ENCODE data around the gene HSD17B3. TPM values are rescaled to one million over a fixed set of nuclear protein-coding genes. Genes with fewer than 3 reads are reported as not detected.

HSD17B3 gene
- total and polyA plus RNA-seq, 10 of the 15 experiments (the other 5 are each of a cell fraction or from before 2014, with no cell fraction given) = not detected

- H4K20me1 ChIP-seq (ENCODE audit: control insufficient read depth, insufficient read depth) = no peaks in the 10 kb centered on the region
- in situ Hi-C loops (cut with MboI) (no loop called here), intact Hi-C loops (cut with micrococcal nuclease; ENCODE audit: unreplicated experiment) (no loop called here)
- DNase-seq (ENCODE audit: low read depth, low spot score) = no peak
- ChIA-PET CTCF (interaction anchor here (1.6 kb wide), 1 partner anchor 124 kb away, joined by 4 read pairs; no protein-coding TSS in a partner anchor), SMC1A (ENCODE audit: uncharacterized antibody, unreplicated experiment) (no interaction called here), RAD21 (ENCODE audit: unreplicated experiment) (no interaction called here), POLR2A (no interaction called here)
- BruUV-seq (replicated peaks) = no TSS peak
- 11% methylated on average over 5 of the region's 5 CpGs for WGBS (ENCODE audit: insufficient coverage, insufficient replicate concordance, low lambda C conversion rate, missing lambda C conversion rate)
- no peak for FAIRE-seq
- no peak overlapping the region for H3K4me3 ChIP-seq
- H2AFZ ChIP-seq (ENCODE audit: control insufficient read depth, low read depth, low read length) = no peak overlapping the region
- H3K27me3 ChIP-seq (replicated peaks in 1 of 2; ENCODE audit: control insufficient read depth in 2 of 2, insufficient read depth in 2 of 2, low read length in 1 of 2) = no peaks in the 10 kb centered on the region; a peak in 2 of 4 replicates
- ATAC-seq = no peak
- H3K79me2 ChIP-seq (ENCODE audit: control insufficient read depth, insufficient read depth, low read length) = no peaks in the 10 kb centered on the region
- H3K27ac ChIP-seq (ENCODE audit: control insufficient read depth, insufficient read depth) = no peak overlapping the region
- no peaks in the 10 kb centered on the region; the same call in 2 of the 3 replicates for H3K9me3 ChIP-seq (replicated peaks; ENCODE audit: control insufficient read depth, insufficient read depth, low read length)
- no peaks in the 10 kb centered on the region for H3K4me1 ChIP-seq (ENCODE audit: control insufficient read depth, insufficient read depth, low read length)
- no peak for TF ChIP-seq RB1 (IDR thresholded peaks at IDR 0.05; ENCODE audit: borderline replicate concordance)
- TF ChIP-seq EZH2 (IDR thresholded peaks at IDR 0.05; ENCODE audit: borderline replicate concordance, control insufficient read depth, low read depth, low read length) = no peak
- TF ChIP-seq CBX5 (IDR thresholded peaks at IDR 0.05; ENCODE audit: low read depth) = no peak
- no peak for TF ChIP-seq POLR2AphosphoS5 (IDR thresholded peaks at IDR 0.05; ENCODE audit: low read length)
- TF ChIP-seq RBBP5 (conservative IDR thresholded peaks at IDR 0.05) = no peak
- TF ChIP-seq, protein P1, sequence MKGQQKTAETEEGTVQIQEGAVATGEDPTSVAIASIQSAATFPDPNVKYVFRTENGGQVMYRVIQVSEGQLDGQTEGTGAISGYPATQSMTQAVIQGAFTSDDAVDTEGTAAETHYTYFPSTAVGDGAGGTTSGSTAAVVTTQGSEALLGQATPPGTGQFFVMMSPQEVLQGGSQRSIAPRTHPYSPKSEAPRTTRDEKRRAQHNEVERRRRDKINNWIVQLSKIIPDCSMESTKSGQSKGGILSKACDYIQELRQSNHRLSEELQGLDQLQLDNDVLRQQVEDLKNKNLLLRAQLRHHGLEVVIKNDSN (IDR thresholded peaks at IDR 0.05; ENCODE audit: borderline replicate concordance, extremely low read length, insufficient read depth, low read depth, low read length) = no peak
- TF ChIP-seq STAT3 (IDR thresholded peaks at IDR 0.05; ENCODE audit: low read depth, low read length) = no peak
- no peak for TF ChIP-seq ATF7 (IDR thresholded peaks at IDR 0.05; ENCODE audit: low read depth)
- no peak for TF ChIP-seq ASH2L (IDR thresholded peaks at IDR 0.05; ENCODE audit: borderline replicate concordance, low read depth)
- TF ChIP-seq ZNF622 (IDR thresholded peaks at IDR 0.05) = no peak
- no peak for TF ChIP-seq ESRRA (IDR thresholded peaks at IDR 0.05; ENCODE audit: low read length)
- TF ChIP-seq CREM (IDR thresholded peaks at IDR 0.05; ENCODE audit: low read depth) = no peak
- no peak for TF ChIP-seq FOXK2 (IDR thresholded peaks at IDR 0.05)
- no peak for TF ChIP-seq MEF2A (IDR thresholded peaks at IDR 0.05; ENCODE audit: insufficient read depth, low read depth, low read length)
- H3K9ac ChIP-seq (ENCODE audit: control insufficient read depth, insufficient read depth, low read length) = no peak overlapping the region
- no peaks in the 10 kb centered on the region for H3K36me3 ChIP-seq (ENCODE audit: control insufficient read depth in 2 of 2, insufficient read depth in 2 of 2, low read length in 1 of 2)
- H3K4me2 ChIP-seq (ENCODE audit: control insufficient read depth, insufficient read depth) = no peak overlapping the region
Measured at GRCh38 chr9:96193236-96193755, 108.7 kb downstream of the HSD17B3 start.
